Measurements from ENCODE around the gene KANSL1L. TPM values are rescaled to one million over a fixed set of nuclear protein-coding genes. Genes with fewer than 3 reads are reported as not detected.

KANSL1L gene
- total RNA-seq, 6 donors from 2014 or later = 26.7 to 164 (median 46.7) TPM

GRCh38 chr2:210132239-210132638, 39.0 kb downstream of the KANSL1L start:
- Histone ChIP-seq H3K27me3 (no peaks in the 10 kb centered on the region), H3K9me3 (peaks cover 0 to 2% (median 0%) of the 10 kb centered on the region in 4 donors), H3K4me3 (no peak overlapping the region), H3K4me1 (no peaks in the 10 kb centered on the region), H3K27ac (no peak overlapping the region), H3K36me3 (peaks cover 0 to 10% (median 4%) of the 10 kb centered on the region in 4 donors)
- DNase-seq (no peak), ATAC-seq (ENCODE audit: low FRiP score in 2 of 2) (no peak)
- TF ChIP-seq POLR2AphosphoS5 (IDR thresholded peaks at IDR 0.05) (no peak), EP300 (IDR thresholded peaks at IDR 0.05) (no peak), POLR2A (IDR thresholded peaks at IDR 0.05) (no peak)

- no peaks in the 10 kb centered on the region for H3K4me1 ChIP-seq
- no peaks in the 10 kb centered on the region for H3K27me3 ChIP-seq
- no peak for ATAC-seq (ENCODE audit: low FRiP score in 2 of 2)
- WGBS, 2 donors = 30 to 40% methylated on average over 3 of the region's 3 CpGs
- H3K36me3 ChIP-seq = peaks cover 0 to 31% (median 12%) of the 10 kb centered on the region in 4 donors
- H3K9me3 ChIP-seq = peaks cover 0 to 16% (median 10%) of the 10 kb centered on the region in 4 donors
- H3K27ac ChIP-seq = no peak overlapping the region
- DNase-seq = no peak
- no peak for TF ChIP-seq CTCF (IDR thresholded peaks at IDR 0.05)
- no peak for TF ChIP-seq EP300 (IDR thresholded peaks at IDR 0.05)
- TF ChIP-seq POLR2AphosphoS5 (IDR thresholded peaks at IDR 0.05) = no peak
- no peak for TF ChIP-seq POLR2A (IDR thresholded peaks at IDR 0.05)
- no peak overlapping the region for H3K4me3 ChIP-seq
Measured at GRCh38 chr2:210128961-210129360, 42.2 kb downstream of the KANSL1L start.

GRCh38 chr2:210113614-210114235, 57.5 kb downstream of the KANSL1L start:
- Histone ChIP-seq H3K4me3 (no peak overlapping the region), H3K27ac (no peak overlapping the region), H3K27me3 (no peaks in the 10 kb centered on the region), H3K9me3 (peaks cover 0 to 15% (median 3%) of the 10 kb centered on the region in 4 donors), H3K4me1 (no peaks in the 10 kb centered on the region), H3K36me3 (peaks cover 0 to 10% (median 7%) of the 10 kb centered on the region in 4 donors)
- DNase-seq = no peak
- WGBS, 2 donors = 93 to 97% methylated on average over 3 of the region's 3 CpGs
- TF ChIP-seq POLR2AphosphoS5 (IDR thresholded peaks at IDR 0.05) (no peak), EP300 (IDR thresholded peaks at IDR 0.05) (no peak), POLR2A (IDR thresholded peaks at IDR 0.05) (no peak), CTCF (IDR thresholded peaks at IDR 0.05) (no peak)
- ATAC-seq (ENCODE audit: low FRiP score in 2 of 2) = no peak

GRCh38 chr2:210112871-210113270, 58.3 kb downstream of the KANSL1L start:
- Histone ChIP-seq H3K36me3 (peaks cover 0 to 10% (median 7%) of the 10 kb centered on the region in 4 donors), H3K4me1 (peaks cover 0 to 2% (median 0%) of the 10 kb centered on the region in 4 donors), H3K27me3 (no peaks in the 10 kb centered on the region), H3K27ac (no peak overlapping the region), H3K4me3 (no peak overlapping the region), H3K9me3 (peaks cover 0 to 15% (median 3%) of the 10 kb centered on the region in 4 donors)
- TF ChIP-seq EP300 (IDR thresholded peaks at IDR 0.05) (no peak), CTCF (IDR thresholded peaks at IDR 0.05) (no peak), POLR2A (IDR thresholded peaks at IDR 0.05) (no peak), POLR2AphosphoS5 (IDR thresholded peaks at IDR 0.05) (no peak)
- ATAC-seq (ENCODE audit: low FRiP score in 2 of 2) = no peak
- no peak for DNase-seq

- no peak for DNase-seq
- Histone ChIP-seq H3K9me3 (no peaks in the 10 kb centered on the region), H3K4me3 (no peak overlapping the region), H3K36me3 (peaks cover 0 to 8% (median 4%) of the 10 kb centered on the region in 4 donors), H3K27ac (no peak overlapping the region), H3K27me3 (no peaks in the 10 kb centered on the region), H3K4me1 (no peaks in the 10 kb centered on the region)
- WGBS, 2 donors = 87 to 95% methylated on average over 5 to 6 of the region's 6 CpGs
- TF ChIP-seq EP300 (IDR thresholded peaks at IDR 0.05) = no peak
- no peak for TF ChIP-seq CTCF (IDR thresholded peaks at IDR 0.05)
- no peak for TF ChIP-seq POLR2A (IDR thresholded peaks at IDR 0.05)
- no peak for TF ChIP-seq POLR2AphosphoS5 (IDR thresholded peaks at IDR 0.05)
- ATAC-seq (ENCODE audit: low FRiP score in 2 of 2) = no peak
Measured at GRCh38 chr2:210099940-210100339, 71.3 kb downstream of the KANSL1L start.
